ENCODE results near the gene TINCR. TPM values are rescaled to one million over a fixed set of nuclear protein-coding genes. Genes with fewer than 3 reads are reported as not detected.
"Not testable (repeated sequence)": the region's sequence is repeated elsewhere in the genome, so short reads cannot be mapped to it uniquely, and the experiment has no call there.

Gene TINCR
- total and polyA plus RNA-seq, 5 donors from 2014 or later, result 3.1 TPM; not detected in 4

DNA sequence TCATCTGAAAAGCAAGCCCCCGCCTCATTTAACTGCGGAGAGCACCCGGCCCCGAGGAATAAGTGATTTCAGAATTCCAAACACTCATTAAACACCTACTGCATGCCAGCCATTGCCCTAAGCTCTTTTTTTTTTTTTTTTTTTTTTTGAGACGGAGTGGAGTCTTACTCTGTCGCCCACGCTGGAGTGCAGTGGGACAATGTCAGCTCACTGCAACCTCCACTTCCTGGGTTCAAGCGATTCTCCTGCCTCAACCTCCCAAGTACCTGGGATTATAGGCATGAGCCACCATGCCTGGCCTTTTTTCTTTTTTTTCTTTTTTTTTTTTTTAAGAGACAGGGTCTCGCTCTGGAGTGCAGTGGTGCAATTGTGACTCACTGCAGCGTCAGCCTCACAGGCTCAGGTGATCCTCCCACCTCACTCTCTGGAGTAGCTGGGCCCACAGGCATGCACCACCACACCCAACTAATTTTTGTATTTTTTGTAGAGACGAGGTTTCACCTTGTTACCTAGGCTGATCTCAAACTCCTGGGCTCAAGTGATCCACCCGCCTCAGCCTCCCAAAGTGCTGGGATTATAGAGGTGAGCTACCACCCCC lies 30.7 kb downstream of the TINCR start:
- H3K36me3 Mint-ChIP-seq; H3K27me3 Mint-ChIP-seq; H3K27ac ChIP-seq (ENCODE audit: insufficient read depth, low read length, poor library complexity, severe bottlenecking); H3K4me1 Mint-ChIP-seq; H3K4me3 ChIP-seq (ENCODE audit: low read depth, low read length); H3K36me3 ChIP-seq (ENCODE audit: control insufficient read depth, insufficient read depth, low read length); H3K27ac Mint-ChIP-seq; H3K4me3 Mint-ChIP-seq; DNase-seq; H3K4me1 ChIP-seq (ENCODE audit: control insufficient read depth, insufficient read depth, low read length, poor library complexity, severe bottlenecking); H3K27me3 ChIP-seq (ENCODE audit: control insufficient read depth, insufficient read depth, low read length); ATAC-seq (ENCODE audit: low read depth in 2 of 2): not testable (repeated sequence)
- peaks cover 0 to 25% (median 5%) of the 10 kb centered on the region in 7 donors for H3K9me3 Mint-ChIP-seq
- peaks cover 5 to 23% of the 10 kb centered on the region in 2 experiments for H3K9me3 ChIP-seq (ENCODE audit: control insufficient read depth in 2 of 2, low read length in 2 of 2)

GRCh38 chr19:5536337-5536894 lies 31.3 kb downstream of the TINCR start:
- Histone ChIP-seq H3K4me3 (ENCODE audit: low read depth, low read length) (no peak overlapping the region), H3K4me1 (ENCODE audit: control insufficient read depth, insufficient read depth, low read length, poor library complexity, severe bottlenecking) (no peaks in the 10 kb centered on the region), H3K36me3 (ENCODE audit: control insufficient read depth, insufficient read depth, low read length) (no peaks in the 10 kb centered on the region), H3K9me3 (ENCODE audit: control insufficient read depth in 2 of 2, low read length in 2 of 2) (peaks cover 5 to 23% of the 10 kb centered on the region in 2 experiments), H3K27me3 (ENCODE audit: control insufficient read depth, insufficient read depth, low read length) (no peaks in the 10 kb centered on the region), H3K27ac (ENCODE audit: insufficient read depth, low read length, poor library complexity, severe bottlenecking) (no peak overlapping the region)
- Mint-ChIP-seq H3K9me3 (peaks cover 0 to 25% (median 5%) of the 10 kb centered on the region in 7 donors), H3K27ac (no peak overlapping the region), H3K4me1 (peaks cover 0 to 4% (median 0%) of the 10 kb centered on the region in 4 donors), H3K4me3 (no peak overlapping the region), H3K27me3 (peaks cover 10% of the 10 kb centered on the region), H3K36me3 (peaks cover 5% of the 10 kb centered on the region)
- no peak for DNase-seq
- no peak for ATAC-seq (ENCODE audit: low read depth in 2 of 2)

DNA sequence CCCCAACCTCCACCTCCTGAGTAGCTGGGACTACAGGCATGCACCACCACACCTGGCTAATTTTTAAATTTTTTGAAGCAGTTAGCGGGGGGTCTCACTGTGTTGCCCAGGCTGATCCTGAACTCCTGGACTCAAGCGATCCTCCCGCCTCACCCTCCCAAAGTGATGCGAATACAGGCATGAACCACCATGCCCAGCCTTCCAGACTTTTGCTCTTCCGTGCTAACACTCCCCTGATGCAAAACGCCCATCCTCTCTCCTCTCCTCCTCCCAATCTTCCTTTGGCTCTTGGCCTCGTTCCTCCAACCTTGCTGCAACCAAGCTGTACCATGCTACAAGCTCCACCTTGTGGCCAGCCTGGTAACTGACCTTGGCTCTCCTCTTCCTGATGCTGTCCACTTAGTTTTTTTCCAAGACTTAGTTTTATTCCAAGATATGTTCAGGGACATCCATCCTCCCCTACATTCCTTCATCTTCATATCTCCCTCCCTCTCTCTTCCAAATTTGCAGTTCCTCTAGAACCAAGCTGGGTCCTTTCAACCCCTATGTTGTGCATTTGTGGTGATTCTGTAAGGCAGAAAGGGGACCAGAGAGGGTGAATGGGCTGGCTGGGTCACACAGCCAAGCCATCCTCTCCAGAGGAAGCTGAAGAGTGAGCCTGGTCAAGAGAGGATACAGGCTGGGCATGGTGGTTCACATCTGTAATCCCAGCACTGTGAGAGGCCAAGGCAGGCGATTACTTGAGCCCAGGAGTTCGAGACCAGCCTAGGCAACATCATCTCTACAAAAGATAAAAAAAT lies 32.8 kb downstream of the TINCR start:
- Mint-ChIP-seq H3K27ac (no peak overlapping the region), H3K27me3 (peaks cover 10% of the 10 kb centered on the region), H3K4me3 (no peak overlapping the region), H3K4me1 (peaks cover 0 to 4% (median 0%) of the 10 kb centered on the region in 4 donors), H3K36me3 (peaks cover 5% of the 10 kb centered on the region), H3K9me3 (peaks cover 0 to 25% (median 5%) of the 10 kb centered on the region in 7 donors)
- Histone ChIP-seq H3K4me1 (ENCODE audit: control insufficient read depth, insufficient read depth, low read length, poor library complexity, severe bottlenecking) (no peaks in the 10 kb centered on the region), H3K36me3 (ENCODE audit: control insufficient read depth, insufficient read depth, low read length) (no peaks in the 10 kb centered on the region), H3K4me3 (ENCODE audit: low read depth, low read length) (no peak overlapping the region), H3K9me3 (ENCODE audit: control insufficient read depth in 2 of 2, low read length in 2 of 2) (peaks cover 5 to 23% of the 10 kb centered on the region in 2 experiments), H3K27ac (ENCODE audit: insufficient read depth, low read length, poor library complexity, severe bottlenecking) (no peak overlapping the region), H3K27me3 (ENCODE audit: control insufficient read depth, insufficient read depth, low read length) (no peaks in the 10 kb centered on the region)
- peak in 1 of 3 donors; percentile 3 for DNase-seq
- ATAC-seq (ENCODE audit: low read depth in 2 of 2), result no peak

DNA sequence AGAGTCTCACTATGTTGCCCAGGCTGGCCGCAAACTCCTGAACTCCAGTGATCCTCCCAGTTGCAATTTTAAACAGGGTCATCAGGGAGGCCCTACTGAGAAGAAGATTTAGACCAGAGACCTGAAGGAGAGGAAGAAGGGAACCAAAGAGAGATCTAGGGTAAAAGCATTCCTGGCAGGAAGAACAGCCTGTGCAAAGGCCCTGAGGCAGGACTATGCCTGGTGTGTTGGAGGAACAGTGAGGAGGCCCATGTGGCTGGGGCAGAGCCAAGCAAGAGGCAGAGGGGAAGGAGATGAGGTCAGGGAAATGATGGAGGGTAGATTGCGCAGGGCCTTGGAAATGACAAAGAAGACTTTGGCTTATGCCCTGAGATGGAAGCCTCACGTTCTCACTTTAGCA lies 34.5 kb downstream of the TINCR start:
- Histone ChIP-seq H3K27ac (ENCODE audit: insufficient read depth, low read length, poor library complexity, severe bottlenecking) (no peak overlapping the region), H3K4me3 (ENCODE audit: low read depth, low read length) (no peak overlapping the region), H3K27me3 (ENCODE audit: control insufficient read depth, insufficient read depth, low read length) (no peaks in the 10 kb centered on the region), H3K4me1 (ENCODE audit: control insufficient read depth, insufficient read depth, low read length, poor library complexity, severe bottlenecking) (no peaks in the 10 kb centered on the region), H3K9me3 (ENCODE audit: control insufficient read depth in 2 of 2, low read length in 2 of 2) (peaks cover 5 to 23% of the 10 kb centered on the region in 2 experiments), H3K36me3 (ENCODE audit: control insufficient read depth, insufficient read depth, low read length) (no peaks in the 10 kb centered on the region)
- Mint-ChIP-seq H3K4me1 (peaks cover 0 to 4% (median 0%) of the 10 kb centered on the region in 4 donors), H3K36me3 (peaks cover 5% of the 10 kb centered on the region), H3K27me3 (peaks cover 10% of the 10 kb centered on the region), H3K4me3 (no peak overlapping the region), H3K9me3 (peaks cover 0 to 24% (median 5%) of the 10 kb centered on the region in 7 donors), H3K27ac (no peak overlapping the region)
- DNase-seq, result no peak
- no peak for ATAC-seq (ENCODE audit: low read depth in 2 of 2)

DNA sequence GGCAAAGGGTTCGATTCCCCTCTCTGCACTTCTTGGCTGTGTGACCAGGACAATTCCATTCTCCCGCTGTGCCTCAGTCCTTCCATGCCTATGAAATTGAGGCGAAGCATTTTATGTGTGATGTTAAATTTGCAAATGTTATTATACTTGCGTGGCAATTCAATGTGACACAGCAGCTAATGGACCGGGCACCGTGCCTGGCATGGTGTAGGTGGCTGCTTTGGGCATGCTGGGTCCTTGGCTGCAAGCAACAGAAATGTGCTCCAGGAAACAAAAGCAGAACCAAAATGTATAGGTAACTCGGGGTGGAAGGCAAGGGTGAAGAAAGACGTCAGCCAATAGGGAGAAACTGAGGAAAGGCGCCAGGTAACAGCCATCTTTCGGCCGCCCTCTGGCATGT lies 37.1 kb downstream of the TINCR start:
- no peak overlapping the region for H3K4me3 Mint-ChIP-seq
- no peaks in the 10 kb centered on the region for H3K27me3 Mint-ChIP-seq
- peaks cover 5 to 19% of the 10 kb centered on the region in 2 experiments for H3K9me3 ChIP-seq (ENCODE audit: control insufficient read depth in 2 of 2, low read length in 2 of 2)
- peaks cover 5% of the 10 kb centered on the region for H3K36me3 Mint-ChIP-seq
- ATAC-seq (ENCODE audit: low read depth in 2 of 2), result no peak
- H3K9me3 Mint-ChIP-seq, result peaks cover 0 to 20% (median 5%) of the 10 kb centered on the region in 7 donors
- H3K27me3 ChIP-seq (ENCODE audit: control insufficient read depth, insufficient read depth, low read length), result no peaks in the 10 kb centered on the region
- no peaks in the 10 kb centered on the region for H3K4me1 ChIP-seq (ENCODE audit: control insufficient read depth, insufficient read depth, low read length, poor library complexity, severe bottlenecking)
- no peak for DNase-seq
- no peaks in the 10 kb centered on the region for H3K36me3 ChIP-seq (ENCODE audit: control insufficient read depth, insufficient read depth, low read length)
- no peaks in the 10 kb centered on the region for H3K4me1 Mint-ChIP-seq
- no peak overlapping the region for H3K27ac ChIP-seq (ENCODE audit: insufficient read depth, low read length, poor library complexity, severe bottlenecking)
- H3K27ac Mint-ChIP-seq, result no peak overlapping the region
- H3K4me3 ChIP-seq (ENCODE audit: low read depth, low read length), result no peak overlapping the region

GRCh38 chr19:5526691-5527090 lies 41.1 kb downstream of the TINCR start:
- peaks cover 0 to 5% (median 0%) of the 10 kb centered on the region in 4 donors for H3K4me1 Mint-ChIP-seq
- Histone ChIP-seq H3K27me3 (ENCODE audit: control insufficient read depth, insufficient read depth, low read length) (no peaks in the 10 kb centered on the region), H3K27ac (ENCODE audit: insufficient read depth, low read length, poor library complexity, severe bottlenecking) (no peak overlapping the region), H3K4me1 (ENCODE audit: control insufficient read depth, insufficient read depth, low read length, poor library complexity, severe bottlenecking) (no peaks in the 10 kb centered on the region), H3K36me3 (ENCODE audit: control insufficient read depth, insufficient read depth, low read length) (no peaks in the 10 kb centered on the region), H3K4me3 (ENCODE audit: low read depth, low read length) (no peak overlapping the region), H3K9me3 (ENCODE audit: control insufficient read depth in 2 of 2, low read length in 2 of 2) (no peaks in the 10 kb centered on the region)
- ATAC-seq (ENCODE audit: low read depth in 2 of 2), result no peak
- H3K9me3 Mint-ChIP-seq, result peaks cover 0 to 5% (median 2%) of the 10 kb centered on the region in 7 donors
- H3K36me3 Mint-ChIP-seq, result no peaks in the 10 kb centered on the region
- no peak for DNase-seq
- H3K27ac Mint-ChIP-seq, result no peak overlapping the region
- H3K27me3 Mint-ChIP-seq, result peaks cover 9% of the 10 kb centered on the region
- H3K4me3 Mint-ChIP-seq, result no peak overlapping the region

DNA sequence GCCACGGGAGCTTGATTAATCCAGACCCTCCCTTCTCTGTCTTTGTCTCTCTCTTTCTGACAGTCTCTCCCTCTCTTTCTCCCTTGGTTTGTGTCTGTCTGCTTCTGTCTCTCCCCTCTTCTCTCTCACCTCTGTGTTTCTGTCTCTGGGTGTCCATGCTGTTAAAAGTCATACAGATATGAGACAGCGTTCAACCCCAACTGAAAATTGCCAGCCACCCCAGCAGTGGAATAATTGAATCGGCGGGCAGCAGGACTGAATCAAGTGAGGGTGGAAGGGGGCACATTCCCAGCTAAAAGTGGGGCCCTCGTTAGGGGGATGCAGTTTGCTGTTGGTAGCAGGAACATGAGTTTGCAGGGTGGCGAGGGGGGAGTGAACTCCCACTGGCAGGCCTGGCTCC lies 43.7 kb downstream of the TINCR start:
- Histone ChIP-seq H3K9me3 (ENCODE audit: control insufficient read depth in 2 of 2, low read length in 2 of 2) (no peaks in the 10 kb centered on the region), H3K27ac (ENCODE audit: insufficient read depth, low read length, poor library complexity, severe bottlenecking) (no peak overlapping the region), H3K27me3 (ENCODE audit: control insufficient read depth, insufficient read depth, low read length) (no peaks in the 10 kb centered on the region), H3K4me1 (ENCODE audit: control insufficient read depth, insufficient read depth, low read length, poor library complexity, severe bottlenecking) (no peaks in the 10 kb centered on the region), H3K4me3 (ENCODE audit: low read depth, low read length) (no peak overlapping the region), H3K36me3 (ENCODE audit: control insufficient read depth, insufficient read depth, low read length) (no peaks in the 10 kb centered on the region)
- peaks cover 13% of the 10 kb centered on the region for H3K27me3 Mint-ChIP-seq
- H3K9me3 Mint-ChIP-seq, result peaks cover 0 to 8% (median 4%) of the 10 kb centered on the region in 7 donors
- DNase-seq (no peak), ATAC-seq (ENCODE audit: low read depth in 2 of 2) (no peak)
- H3K4me3 Mint-ChIP-seq, result no peak overlapping the region
- peaks cover 0 to 5% (median 0%) of the 10 kb centered on the region in 4 donors for H3K4me1 Mint-ChIP-seq
- no peaks in the 10 kb centered on the region for H3K36me3 Mint-ChIP-seq
- H3K27ac Mint-ChIP-seq, result no peak overlapping the region
